Activated CD4-positive, alpha-beta T cell treated with anti-CD3 and anti-CD28 coated beads, Interleukin-2, amount 50 U/mL, for 1 hour (primary cell): Measurements from ENCODE around the gene CELF5.
"Not testable (repeated sequence)": the region's sequence is repeated elsewhere in the genome, so short reads cannot be mapped to it uniquely, and the experiment has no call there.

ENCODE experiments used
- DNase-seq: peaks from one replicate; pipeline ENCODE4 v3.0.0-alpha.2; 2020

The CELF5 gene

DNA sequence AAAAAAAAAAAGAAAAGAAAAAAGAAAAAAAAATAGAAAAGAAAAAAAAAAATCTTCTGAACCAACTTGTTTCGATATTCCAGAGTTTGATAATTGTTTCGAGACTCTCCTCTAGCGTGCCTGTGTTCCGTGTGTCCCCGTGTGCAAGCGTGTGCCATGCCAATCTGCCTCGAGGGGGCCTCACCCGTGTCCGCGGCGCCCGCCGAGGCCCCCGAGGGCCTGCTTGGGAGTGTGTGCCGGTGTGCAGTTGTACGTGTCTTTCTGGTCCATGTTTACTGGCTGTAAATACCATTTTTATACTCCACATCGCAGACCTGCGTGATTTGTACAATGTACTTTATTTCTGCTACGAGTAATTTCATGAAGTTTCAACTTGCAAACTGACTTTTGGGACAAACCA, 72.0 kb downstream of the CELF5 start:
- DNase-seq = no peak

DNA sequence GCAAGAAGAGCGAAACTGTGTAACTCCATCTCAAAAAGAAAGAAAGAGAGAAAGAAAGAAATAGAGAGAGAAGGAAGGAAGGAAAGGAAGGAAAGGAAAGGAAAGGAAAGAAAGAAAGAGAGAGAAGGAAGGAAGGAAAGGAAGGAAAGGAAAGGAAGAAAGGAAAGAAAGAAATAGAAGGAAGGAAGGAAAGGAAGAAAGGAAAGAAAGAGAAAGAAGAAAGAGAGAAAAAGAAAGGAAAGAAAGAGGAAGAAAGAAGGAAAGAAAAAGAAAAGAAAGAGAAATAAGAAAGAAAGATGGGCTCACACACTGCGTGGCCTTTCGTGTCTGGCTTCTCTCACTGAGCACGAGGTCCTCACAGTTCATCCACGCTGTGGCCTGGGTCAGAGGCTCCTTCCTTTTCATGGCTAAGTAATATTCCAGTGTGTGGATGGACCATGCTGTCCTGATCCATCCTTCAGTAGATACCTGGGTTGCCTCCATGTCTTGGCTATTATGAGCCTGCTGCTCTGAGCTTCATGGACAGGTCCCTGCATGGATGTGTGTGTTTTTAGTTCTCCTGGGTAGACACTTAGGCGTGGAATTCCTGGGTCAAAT, 74.5 kb downstream of the CELF5 start:
- DNase-seq = no peak

GRCh38 chr19:3300566-3300965, 76.1 kb downstream of the CELF5 start:
- not testable (repeated sequence) for DNase-seq

DNA sequence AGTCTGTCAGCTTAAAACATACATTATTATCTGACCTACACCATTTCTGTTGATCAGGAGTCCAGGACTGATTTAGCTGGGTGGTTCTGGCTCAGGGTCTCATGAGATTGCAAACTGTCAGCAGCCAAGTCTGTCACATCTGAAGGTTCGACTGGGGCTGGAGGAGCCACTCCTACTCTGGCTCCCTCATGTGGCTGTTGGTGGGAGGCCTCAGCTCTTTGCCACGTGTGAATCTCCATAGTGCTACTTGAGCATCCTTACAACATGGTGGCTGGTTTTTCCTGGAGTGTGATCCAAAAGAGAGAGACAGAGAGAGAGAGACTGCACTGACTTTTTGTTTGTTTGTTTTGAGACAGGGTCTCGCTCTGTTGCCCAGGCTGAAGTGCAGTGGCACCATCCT, 78.3 kb downstream of the CELF5 start:
- DNase-seq = no peak

DNA sequence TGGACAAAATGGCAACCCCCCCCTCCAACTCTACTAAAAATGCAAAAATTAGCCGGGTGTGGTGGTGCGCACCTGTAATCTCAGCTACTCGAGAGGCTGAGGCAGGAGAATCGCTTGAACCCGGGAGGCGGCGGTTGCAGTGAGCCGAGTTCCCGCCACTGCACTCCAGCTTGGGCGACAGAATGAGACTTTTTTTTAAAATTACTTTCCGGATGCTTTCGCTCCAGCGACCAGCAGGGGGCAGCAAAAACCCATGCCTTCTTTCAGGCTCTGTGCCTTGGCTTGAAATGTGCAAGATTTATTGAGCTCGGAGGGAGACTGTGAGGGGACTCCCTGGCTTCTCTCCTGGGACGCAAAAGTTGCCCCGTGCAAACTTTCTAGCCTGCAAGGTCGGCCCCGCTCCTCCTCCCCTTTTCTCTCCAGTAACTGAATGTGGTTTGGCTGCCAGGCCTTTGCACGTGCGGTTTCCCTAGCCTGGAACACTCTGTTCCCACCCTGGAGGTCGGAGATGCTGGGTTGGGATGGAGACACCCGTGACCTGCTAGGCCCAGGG, 80.5 kb downstream of the CELF5 start:
- DNase-seq = peak; percentile 82

DNA sequence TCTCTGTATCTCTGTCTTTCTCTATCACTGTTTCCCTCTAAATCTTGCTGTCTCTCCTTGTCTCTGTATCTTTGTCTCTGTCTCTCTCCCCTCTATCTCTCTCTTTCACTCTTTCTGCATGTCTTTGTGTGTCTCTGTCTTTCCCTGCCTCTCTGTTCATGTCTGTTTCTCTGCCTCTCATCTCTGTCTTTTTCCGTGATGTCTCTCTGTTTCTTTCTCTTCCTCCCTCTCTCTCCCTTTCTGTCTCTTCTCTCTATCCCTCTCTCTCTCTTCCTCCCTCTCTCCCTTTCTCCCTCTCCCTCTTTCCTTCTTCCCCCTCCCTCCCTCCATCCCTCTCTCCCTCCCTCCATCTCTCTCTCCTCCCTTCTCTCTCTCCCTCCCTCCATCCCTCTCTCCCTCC, 85.3 kb downstream of the CELF5 start:
- DNase-seq = no peak

DNA sequence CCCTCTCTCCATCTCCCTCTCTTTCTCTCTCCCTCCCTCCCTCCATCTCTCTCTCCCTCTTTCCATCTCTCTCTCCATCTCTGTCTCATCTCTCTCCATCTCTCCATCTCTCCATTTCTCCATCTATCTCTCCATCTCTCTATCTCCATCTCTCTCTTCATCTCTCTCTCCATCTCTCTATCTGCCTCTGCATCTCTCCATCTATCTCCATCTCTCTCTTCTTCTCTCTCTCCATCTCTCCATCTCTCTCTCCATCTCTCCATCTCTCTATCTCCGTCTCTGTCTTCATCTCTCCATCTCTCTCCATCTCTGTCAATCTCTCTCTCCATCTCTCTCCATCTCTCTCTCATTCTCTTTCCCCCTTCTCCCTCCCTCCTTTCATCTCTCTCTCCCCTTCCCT, 85.8 kb downstream of the CELF5 start:
- DNase-seq = no peak

GRCh38 chr19:3310711-3311110, 86.2 kb downstream of the CELF5 start:
- no peak for DNase-seq

- DNase-seq = no peak
Measured at GRCh38 chr19:3313199-3313575, 88.7 kb downstream of the CELF5 start.

DNA sequence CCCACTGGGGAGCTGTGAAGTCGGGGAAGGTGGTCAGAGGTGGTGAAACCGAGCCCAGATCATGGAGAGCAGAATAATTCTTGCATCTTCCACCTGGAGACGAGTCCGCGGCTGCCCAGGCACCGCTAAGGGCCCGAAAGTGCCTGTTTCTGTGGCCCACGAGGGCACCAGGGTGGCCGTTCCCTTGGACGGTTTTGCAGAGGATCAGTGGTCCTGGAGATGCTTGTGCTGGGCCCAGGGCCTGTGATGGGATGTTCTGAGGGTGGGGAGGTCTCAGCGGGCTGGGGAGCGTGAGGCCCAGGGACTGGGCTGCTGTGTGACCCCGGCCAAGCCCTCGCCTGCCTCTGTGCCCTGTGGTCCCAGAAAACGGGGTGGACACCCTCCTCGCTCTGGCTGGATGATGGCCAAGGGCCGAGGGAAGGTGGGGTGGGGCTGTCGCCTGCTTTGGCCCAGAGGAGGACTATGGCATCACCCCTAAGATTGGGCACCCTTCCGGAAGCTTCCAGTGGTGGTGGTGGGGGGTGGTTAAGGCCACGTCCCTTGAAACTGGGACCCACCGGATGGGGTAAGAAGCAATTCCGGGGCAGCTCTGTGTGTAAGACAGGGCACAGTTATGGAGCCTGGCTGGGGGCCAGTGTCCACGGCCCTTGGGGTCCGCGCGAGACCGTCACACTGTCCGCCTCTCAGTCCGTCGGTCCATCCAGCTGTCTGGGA, 90.7 kb downstream of the CELF5 start:
- DNase-seq = no peak

DNA sequence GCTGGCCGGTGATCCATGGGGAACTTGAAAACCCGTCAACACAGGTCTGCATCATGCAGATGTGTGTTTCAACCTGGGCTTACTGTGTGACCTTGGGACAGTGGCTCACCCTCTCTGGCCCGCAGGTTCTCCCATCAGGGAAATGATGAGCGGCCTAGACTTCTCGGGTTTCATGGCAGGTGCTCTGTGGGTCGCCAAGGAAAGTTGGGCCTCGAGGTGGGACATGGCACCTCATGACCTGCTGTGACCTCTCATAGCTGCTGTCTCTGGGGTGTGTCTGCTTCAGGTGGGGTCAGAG, 91.2 kb downstream of the CELF5 start:
- no peak for DNase-seq

- no peak for DNase-seq
Measured at GRCh38 chr19:3316132-3316648, 91.7 kb downstream of the CELF5 start.

- DNase-seq = no peak
Measured at GRCh38 chr19:3316659-3317207, 92.3 kb downstream of the CELF5 start.

GRCh38 chr19:3319643-3320353, 95.3 kb downstream of the CELF5 start:
- no peak for DNase-seq

DNA sequence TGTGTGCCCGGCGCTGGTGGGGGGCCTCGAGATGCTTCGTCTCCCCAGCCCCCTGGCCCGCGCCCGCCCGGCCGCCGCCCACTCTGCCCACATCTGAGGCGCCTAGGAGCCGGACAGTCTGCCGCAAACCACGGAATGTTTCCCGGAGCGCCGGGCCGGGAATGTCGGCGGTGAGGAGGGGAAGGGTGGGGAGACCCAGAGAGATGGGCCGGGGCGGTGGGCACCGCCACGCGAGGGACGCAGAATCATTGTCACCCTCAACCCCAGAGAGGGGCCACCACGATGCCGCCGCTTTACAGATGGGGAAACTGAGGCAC, 95.9 kb downstream of the CELF5 start:
- DNase-seq = no peak

DNA sequence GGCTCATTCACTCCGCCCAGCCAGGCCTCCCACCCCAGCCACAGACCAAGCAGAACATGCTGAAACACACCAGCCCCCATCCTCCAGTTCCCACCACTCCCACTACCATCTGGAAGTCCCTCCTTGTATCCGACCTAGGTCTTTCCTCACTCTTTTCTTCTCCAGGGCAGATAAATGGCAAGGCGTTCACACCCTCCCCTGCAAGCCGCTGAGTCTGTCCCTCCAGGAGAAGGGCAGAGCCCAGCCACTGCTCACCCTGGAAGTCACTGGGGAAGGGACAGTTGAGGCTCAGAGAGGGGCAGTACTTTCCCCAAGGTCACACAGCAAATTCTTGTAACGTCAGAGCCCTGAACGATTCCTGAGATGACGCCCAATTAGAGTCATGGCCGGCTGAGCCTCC, 96.4 kb downstream of the CELF5 start:
- no peak for DNase-seq

DNA sequence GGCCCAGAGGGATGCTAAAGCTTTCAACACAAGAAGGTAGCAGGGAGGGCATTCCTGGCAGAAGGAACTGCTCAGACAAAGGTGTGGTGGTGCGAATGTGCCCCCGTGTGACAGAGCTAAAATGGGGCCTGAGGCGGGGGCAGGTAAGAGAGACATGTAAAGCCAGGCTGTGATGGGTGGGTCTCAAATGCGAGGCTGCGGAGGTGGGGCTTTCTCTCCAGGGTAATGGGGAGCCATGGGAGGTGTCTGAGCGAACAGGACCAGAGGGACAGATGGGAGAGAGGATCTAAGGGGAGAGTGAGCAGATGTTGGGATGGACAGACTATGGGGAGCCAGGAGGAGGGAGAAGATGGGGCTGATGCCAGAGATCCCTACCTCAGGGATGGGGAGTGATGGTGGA, 97.2 kb downstream of the CELF5 start:
- no peak for DNase-seq

- no peak for DNase-seq
Measured at GRCh38 chr19:3322199-3322978, 97.9 kb downstream of the CELF5 start.

DNA sequence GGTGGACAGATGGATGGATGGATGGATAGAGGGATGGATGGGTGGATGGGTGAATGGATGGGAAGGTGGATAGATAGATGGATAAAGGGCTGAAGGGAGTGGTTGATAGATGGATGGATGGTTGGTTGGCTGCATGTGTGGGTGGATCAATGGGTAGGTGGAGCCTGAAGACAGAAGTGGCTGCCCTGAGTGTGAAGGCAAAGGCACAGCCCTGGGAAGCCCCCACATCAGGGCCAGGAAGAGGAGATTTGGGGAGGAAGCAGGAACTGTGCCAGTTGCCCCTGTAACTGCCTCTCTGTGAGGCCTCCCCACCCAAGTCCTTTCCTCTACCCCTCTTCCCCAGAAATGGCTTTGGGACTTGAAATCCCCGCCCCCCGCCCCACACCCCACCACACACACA, 98.6 kb downstream of the CELF5 start:
- DNase-seq = no peak

GRCh38 chr19:3323658-3324057, 99.2 kb downstream of the CELF5 start:
- DNase-seq = no peak

GRCh38 chr19:3324405-3324856, 100.0 kb downstream of the CELF5 start:
- peak; percentile 75 for DNase-seq

GRCh38 chr19:3325451-3325850, 101.0 kb downstream of the CELF5 start:
- no peak for DNase-seq

DNA sequence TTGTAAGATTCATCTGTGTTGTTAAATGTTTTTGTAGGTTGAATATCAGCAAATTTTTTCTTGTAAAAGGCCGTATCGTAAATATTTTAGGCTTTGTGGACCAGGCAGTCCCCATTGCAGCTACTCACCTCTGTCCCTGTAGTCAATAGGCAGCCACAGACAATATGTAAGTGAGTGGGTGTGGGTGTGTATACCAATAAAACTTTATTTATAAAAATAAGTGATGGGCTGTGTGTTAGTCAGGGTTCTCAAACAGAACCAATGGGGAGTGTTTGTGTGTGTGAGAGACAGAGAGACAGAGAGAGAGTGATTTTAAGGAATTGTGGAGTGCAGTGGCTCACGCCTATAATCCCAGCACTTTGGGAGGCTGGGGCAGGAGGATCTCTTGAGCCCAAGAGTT, 104.3 kb downstream of the CELF5 start:
- no peak for DNase-seq
